ENCODE results near the gene AVPR2.

Gene AVPR2

DNA sequence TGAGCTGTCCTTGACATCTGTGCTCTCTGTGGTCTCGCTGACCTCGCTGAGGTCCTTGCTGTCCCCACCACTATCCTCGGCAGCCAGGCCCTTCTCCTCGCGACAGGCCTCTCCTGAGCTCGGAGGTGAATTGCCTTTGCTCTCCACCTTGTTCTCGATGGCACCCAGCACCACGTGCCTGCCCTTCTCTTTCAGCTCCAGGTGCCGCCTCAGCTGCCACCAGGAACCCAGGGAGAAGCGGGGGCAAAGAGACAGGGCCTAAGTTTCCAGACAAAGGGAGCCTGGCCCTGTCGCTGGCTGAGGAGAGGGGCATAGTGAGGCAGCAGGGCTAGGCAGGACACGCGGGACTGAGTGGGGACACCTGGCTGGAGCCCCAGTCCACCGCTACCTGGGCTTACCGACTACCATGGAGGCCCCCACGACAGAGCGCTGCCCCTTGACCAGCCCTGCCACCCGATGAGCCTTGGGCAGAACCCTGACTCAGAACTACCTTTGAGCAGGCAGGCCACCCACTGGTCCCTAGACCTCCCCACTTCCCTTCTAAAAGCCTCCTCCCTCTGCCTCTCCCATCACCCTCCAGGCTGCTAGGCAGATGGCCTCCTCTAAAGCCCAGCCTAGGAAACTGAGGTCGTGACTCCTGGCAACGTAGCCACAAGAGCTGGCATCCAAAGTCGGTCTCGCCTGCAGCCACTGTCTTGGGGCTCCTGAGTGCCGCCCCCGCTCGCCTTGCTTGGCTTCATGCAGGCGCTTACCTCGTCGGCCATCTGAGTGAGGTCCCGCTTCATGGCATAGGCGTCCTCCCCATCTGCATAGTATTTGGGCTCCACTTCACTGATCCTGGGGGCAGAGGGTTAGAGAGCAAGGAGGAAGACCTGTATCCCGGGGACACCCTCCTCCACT, 25.8 kb downstream of the AVPR2 start:
- Histone ChIP-seq H3K27me3 (ENCODE audit: low read depth, low read length) (no peaks in the 10 kb centered on the region), H3K9me3 (ENCODE audit: insufficient read depth, low read length) (no peaks in the 10 kb centered on the region), H3K36me3 (replicated peaks; ENCODE audit: low read depth, low read length) (peaks cover 7% of the 10 kb centered on the region), H4K20me1 (ENCODE audit: insufficient read depth, low read length) (no peaks in the 10 kb centered on the region), H3K27ac (ENCODE audit: low read length) (no peak overlapping the region), H3K4me2 (ENCODE audit: low read length) (no peak overlapping the region), H3K4me1 (ENCODE audit: low read length) (peaks cover 17% of the 10 kb centered on the region), H3K79me2 (ENCODE audit: low read length) (peaks cover 52% of the 10 kb centered on the region), H3K4me3 (ENCODE audit: low read length) (no peak overlapping the region), H2AFZ (ENCODE audit: low read depth, low read length) (no peak overlapping the region), H3K9ac (ENCODE audit: low read length) (no peak overlapping the region)
- no peak for TF ChIP-seq EZH2phosphoT487 (IDR thresholded peaks at IDR 0.05; ENCODE audit: low read depth)

DNA sequence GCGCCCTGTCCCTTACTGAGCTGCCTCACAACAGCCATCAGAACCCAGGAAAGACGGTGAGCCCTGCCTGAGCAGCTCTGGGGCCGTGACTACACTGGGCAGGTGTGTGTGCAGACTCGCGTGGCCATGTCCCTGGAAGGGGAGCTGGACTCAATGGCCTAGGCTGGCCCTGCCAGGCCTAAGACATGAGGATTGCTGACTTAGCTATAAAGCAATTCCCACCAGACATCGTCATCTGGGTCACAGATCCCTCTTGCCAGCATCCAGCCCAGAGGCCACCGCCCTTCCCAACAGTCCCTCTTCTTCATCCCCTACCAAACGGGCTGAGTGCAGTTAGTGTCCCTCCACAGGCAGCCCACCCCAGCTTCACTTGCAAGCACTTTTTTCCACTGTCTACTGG, 26.7 kb downstream of the AVPR2 start:
- Histone ChIP-seq H3K9me3 (ENCODE audit: insufficient read depth, low read length) (no peaks in the 10 kb centered on the region), H3K27me3 (ENCODE audit: low read depth, low read length) (no peaks in the 10 kb centered on the region), H4K20me1 (ENCODE audit: insufficient read depth, low read length) (no peaks in the 10 kb centered on the region), H3K4me2 (ENCODE audit: low read length) (no peak overlapping the region), H3K27ac (ENCODE audit: low read length) (no peak overlapping the region), H3K9ac (ENCODE audit: low read length) (no peak overlapping the region), H3K4me1 (ENCODE audit: low read length) (peaks cover 17% of the 10 kb centered on the region), H2AFZ (ENCODE audit: low read depth, low read length) (no peak overlapping the region), H3K36me3 (replicated peaks; ENCODE audit: low read depth, low read length) (peaks cover 3% of the 10 kb centered on the region), H3K4me3 (ENCODE audit: low read length) (no peak overlapping the region), H3K79me2 (ENCODE audit: low read length) (peaks cover 47% of the 10 kb centered on the region)
- TF ChIP-seq, protein P1, sequence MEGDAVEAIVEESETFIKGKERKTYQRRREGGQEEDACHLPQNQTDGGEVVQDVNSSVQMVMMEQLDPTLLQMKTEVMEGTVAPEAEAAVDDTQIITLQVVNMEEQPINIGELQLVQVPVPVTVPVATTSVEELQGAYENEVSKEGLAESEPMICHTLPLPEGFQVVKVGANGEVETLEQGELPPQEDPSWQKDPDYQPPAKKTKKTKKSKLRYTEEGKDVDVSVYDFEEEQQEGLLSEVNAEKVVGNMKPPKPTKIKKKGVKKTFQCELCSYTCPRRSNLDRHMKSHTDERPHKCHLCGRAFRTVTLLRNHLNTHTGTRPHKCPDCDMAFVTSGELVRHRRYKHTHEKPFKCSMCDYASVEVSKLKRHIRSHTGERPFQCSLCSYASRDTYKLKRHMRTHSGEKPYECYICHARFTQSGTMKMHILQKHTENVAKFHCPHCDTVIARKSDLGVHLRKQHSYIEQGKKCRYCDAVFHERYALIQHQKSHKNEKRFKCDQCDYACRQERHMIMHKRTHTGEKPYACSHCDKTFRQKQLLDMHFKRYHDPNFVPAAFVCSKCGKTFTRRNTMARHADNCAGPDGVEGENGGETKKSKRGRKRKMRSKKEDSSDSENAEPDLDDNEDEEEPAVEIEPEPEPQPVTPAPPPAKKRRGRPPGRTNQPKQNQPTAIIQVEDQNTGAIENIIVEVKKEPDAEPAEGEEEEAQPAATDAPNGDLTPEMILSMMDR (IDR thresholded peaks at IDR 0.05; ENCODE audit: low read depth, low read length): no peak
- no peak for TF ChIP-seq EZH2phosphoT487 (IDR thresholded peaks at IDR 0.05; ENCODE audit: low read depth)

DNA sequence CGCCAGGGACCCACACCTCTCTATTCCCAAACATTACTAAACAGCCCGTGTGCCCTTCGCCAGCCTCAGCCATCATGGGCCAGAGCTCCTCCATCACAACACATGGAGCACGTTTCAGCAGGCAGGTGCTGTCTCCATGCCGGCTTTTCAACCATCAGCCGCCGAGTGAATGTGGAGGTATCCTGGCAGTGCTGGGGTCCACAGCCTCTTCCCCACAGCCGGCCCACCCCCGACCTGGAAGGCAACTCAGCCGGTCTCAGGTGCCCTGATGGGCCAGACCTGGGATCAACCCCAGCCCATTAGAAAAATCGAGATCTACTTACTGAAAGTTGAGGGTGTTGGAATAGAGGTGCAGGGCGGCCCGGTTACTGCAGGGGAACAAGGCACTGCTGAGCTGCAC, 27.3 kb downstream of the AVPR2 start:
- Histone ChIP-seq H3K4me1 (ENCODE audit: low read length) (peaks cover 15% of the 10 kb centered on the region), H3K36me3 (replicated peaks; ENCODE audit: low read depth, low read length) (peaks cover 3% of the 10 kb centered on the region), H3K27me3 (ENCODE audit: low read depth, low read length) (no peaks in the 10 kb centered on the region), H2AFZ (ENCODE audit: low read depth, low read length) (no peak overlapping the region), H3K4me3 (ENCODE audit: low read length) (no peak overlapping the region), H3K9ac (ENCODE audit: low read length) (no peak overlapping the region), H3K9me3 (ENCODE audit: insufficient read depth, low read length) (no peaks in the 10 kb centered on the region), H3K79me2 (ENCODE audit: low read length) (peaks cover 47% of the 10 kb centered on the region), H3K27ac (ENCODE audit: low read length) (no peak overlapping the region), H3K4me2 (ENCODE audit: low read length) (no peak overlapping the region), H4K20me1 (ENCODE audit: insufficient read depth, low read length) (no peaks in the 10 kb centered on the region)
- TF ChIP-seq, protein P1 (IDR thresholded peaks at IDR 0.05; ENCODE audit: low read depth, low read length): no peak
- no peak for TF ChIP-seq EZH2phosphoT487 (IDR thresholded peaks at IDR 0.05; ENCODE audit: low read depth)

DNA sequence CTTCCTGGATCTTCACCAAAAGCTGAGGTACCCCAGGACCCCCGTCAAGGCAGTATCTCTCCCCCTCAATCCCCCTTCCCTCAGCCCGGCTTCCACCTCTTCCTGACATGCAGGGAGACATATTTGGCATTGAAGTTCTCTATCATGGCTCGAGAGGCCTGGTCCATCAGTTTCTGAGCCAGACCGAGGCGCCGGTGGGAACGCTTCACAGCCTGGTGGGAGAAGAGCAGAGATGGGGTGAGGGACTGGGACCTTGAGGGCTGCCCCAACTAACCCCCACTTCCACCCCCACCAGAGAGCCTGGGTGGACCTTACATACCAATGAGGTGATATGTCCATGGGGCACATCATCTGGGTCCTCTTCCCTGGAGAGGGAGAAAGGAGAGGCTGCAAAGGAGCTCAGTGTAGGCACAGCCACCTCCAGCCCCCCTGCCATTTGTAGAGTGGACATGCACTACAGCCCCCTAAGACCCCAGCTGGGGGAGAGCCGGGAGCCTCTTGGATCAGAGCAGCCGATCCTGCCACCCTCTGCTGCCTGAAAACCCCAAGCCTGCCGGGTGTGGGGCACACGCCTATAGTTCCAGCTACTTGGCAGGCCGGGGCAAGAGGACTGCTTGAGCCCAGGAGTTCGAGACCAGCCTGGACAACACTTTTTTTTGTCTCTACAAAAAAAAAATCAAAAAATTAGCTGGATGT, 27.9 kb downstream of the AVPR2 start:
- no peak overlapping the region for H3K4me2 ChIP-seq (ENCODE audit: low read length)

More for the DNA sequence above, 27.9 kb downstream of the AVPR2 start:
- H3K9ac ChIP-seq (ENCODE audit: low read length): no peak overlapping the region
- TF ChIP-seq EZH2phosphoT487 (IDR thresholded peaks at IDR 0.05; ENCODE audit: low read depth): no peak
- TF ChIP-seq, protein P1 (IDR thresholded peaks at IDR 0.05; ENCODE audit: low read depth, low read length): no peak
- no peaks in the 10 kb centered on the region for H3K9me3 ChIP-seq (ENCODE audit: insufficient read depth, low read length)
- H2AFZ ChIP-seq (ENCODE audit: low read depth, low read length): no peak overlapping the region
- peaks cover 3% of the 10 kb centered on the region for H3K36me3 ChIP-seq (replicated peaks; ENCODE audit: low read depth, low read length)
- peaks cover 15% of the 10 kb centered on the region for H3K4me1 ChIP-seq (ENCODE audit: low read length)
- no peaks in the 10 kb centered on the region for H3K27me3 ChIP-seq (ENCODE audit: low read depth, low read length)
- no peaks in the 10 kb centered on the region for H4K20me1 ChIP-seq (ENCODE audit: insufficient read depth, low read length)
- H3K79me2 ChIP-seq (ENCODE audit: low read length): peaks cover 45% of the 10 kb centered on the region
- H3K4me3 ChIP-seq (ENCODE audit: low read length): no peak overlapping the region
- H3K27ac ChIP-seq (ENCODE audit: low read length): no peak overlapping the region
